NCI-H345 (cell line): ENCODE results near the gene EPHA6.
"Not testable (repeated sequence)": the region's sequence is repeated elsewhere in the genome, so short reads cannot be mapped to it uniquely, and the experiment has no call there.

ENCODE experiments used
- DNase-seq: peaks from one replicate; lab custom pipeline; 2025; lab: John Stamatoyannopoulos, UW

The EPHA6 gene

GRCh38 chr3:97464035-97464434 lies 649.6 kb downstream of the EPHA6 start:
- no peak for DNase-seq

- DNase-seq, result no peak
Measured at GRCh38 chr3:97470481-97470880, 656.1 kb downstream of the EPHA6 start.

- DNase-seq, result no peak
Measured at GRCh38 chr3:97479740-97480139, 665.3 kb downstream of the EPHA6 start.

GRCh38 chr3:97480696-97481289 lies 666.4 kb downstream of the EPHA6 start:
- DNase-seq, result not testable (repeated sequence)

- no peak for DNase-seq
Measured at GRCh38 chr3:97481416-97481815, 667.0 kb downstream of the EPHA6 start.

GRCh38 chr3:97485206-97485605 lies 670.8 kb downstream of the EPHA6 start:
- no peak for DNase-seq

- DNase-seq, result no peak
Measured at GRCh38 chr3:97487587-97487986, 673.2 kb downstream of the EPHA6 start.

GRCh38 chr3:97488741-97489140 lies 674.3 kb downstream of the EPHA6 start:
- DNase-seq, result no peak

GRCh38 chr3:97495896-97496295 lies 681.5 kb downstream of the EPHA6 start:
- no peak for DNase-seq

- no peak for DNase-seq
Measured at GRCh38 chr3:97497138-97497537, 682.7 kb downstream of the EPHA6 start.

GRCh38 chr3:97504463-97504862 lies 690.1 kb downstream of the EPHA6 start:
- DNase-seq, result no peak

- DNase-seq, result no peak
Measured at GRCh38 chr3:97510795-97511194, 696.4 kb downstream of the EPHA6 start.

- no peak for DNase-seq
Measured at GRCh38 chr3:97515076-97515475, 700.7 kb downstream of the EPHA6 start.

- no peak for DNase-seq
Measured at GRCh38 chr3:97530691-97531090, 716.3 kb downstream of the EPHA6 start.

GRCh38 chr3:97547573-97547972 lies 733.2 kb downstream of the EPHA6 start:
- DNase-seq, result not testable (repeated sequence)

- no peak for DNase-seq
Measured at GRCh38 chr3:97550408-97550807, 736.0 kb downstream of the EPHA6 start.

GRCh38 chr3:97552186-97552585 lies 737.8 kb downstream of the EPHA6 start:
- no peak for DNase-seq

GRCh38 chr3:97575742-97576141 lies 761.3 kb downstream of the EPHA6 start:
- no peak for DNase-seq

- DNase-seq, result no peak
Measured at GRCh38 chr3:97576221-97576620, 761.8 kb downstream of the EPHA6 start.

GRCh38 chr3:97579365-97579764 lies 765.0 kb downstream of the EPHA6 start:
- peak; percentile 81 for DNase-seq

- DNase-seq, result no peak
Measured at GRCh38 chr3:97610626-97611025, 796.2 kb downstream of the EPHA6 start.

- peak; percentile 5 for DNase-seq
Measured at GRCh38 chr3:97612632-97613031, 798.2 kb downstream of the EPHA6 start.

- no peak for DNase-seq
Measured at GRCh38 chr3:97613139-97613538, 798.7 kb downstream of the EPHA6 start.

- not testable (repeated sequence) for DNase-seq
Measured at GRCh38 chr3:97620514-97620913, 806.1 kb downstream of the EPHA6 start.

- DNase-seq, result no peak
Measured at GRCh38 chr3:97636465-97636864, 822.1 kb downstream of the EPHA6 start.
